ENCODE measurements around the gene C17orf114.

The C17orf114 gene

DNA sequence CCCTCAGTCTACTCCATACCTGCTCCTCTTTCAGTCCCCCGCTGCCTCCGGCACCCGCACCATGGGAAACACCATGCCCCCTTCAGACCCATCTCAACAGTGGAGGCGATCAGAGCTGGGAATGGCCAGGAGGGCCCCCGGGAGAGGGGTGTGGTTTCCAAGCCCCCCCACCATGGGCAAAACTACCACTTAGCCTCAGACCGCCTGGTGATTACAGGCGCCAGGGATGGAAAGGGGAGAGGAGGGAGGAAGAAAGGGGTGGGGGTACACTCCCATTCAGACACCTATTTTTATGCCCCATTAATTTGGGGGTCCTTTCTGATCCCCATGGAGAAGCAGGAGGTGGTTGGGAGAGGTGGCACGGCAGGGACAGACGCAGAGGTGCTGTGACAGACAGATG lies at the start of gene C17orf114:
Gene C17orf114 (minus strand): TSS at position 101 of the 400 bp plus-strand sequence.
- intact Hi-C loops (cut with micrococcal nuclease; ENCODE audit: unreplicated experiment) = no loop called here
- no TSS peak for BruUV-seq (replicated peaks)
- in situ Hi-C loops (cut with HindIII; ENCODE audit: low pct_unique_long_range_greater_than_20kb, low sequenced_read_pairs) = no loop called here
- H3K27me3 ChIP-seq (ENCODE audit: control insufficient read depth, insufficient read depth, low read length) = no peaks in the 10 kb centered on the region
- no peak within 1 kb of the TSS for H3K27ac ChIP-seq (ENCODE audit: low read length)
- H3K9me3 ChIP-seq (ENCODE audit: control insufficient read depth, insufficient read depth, low read depth, low read length) = no peaks in the 10 kb centered on the region
- POLR2A ChIA-PET = no interaction called here
- DNase-seq (ENCODE audit: low read depth, low spot score) (no peak), ATAC-seq (no peak)
- TF ChIP-seq, protein P1, sequence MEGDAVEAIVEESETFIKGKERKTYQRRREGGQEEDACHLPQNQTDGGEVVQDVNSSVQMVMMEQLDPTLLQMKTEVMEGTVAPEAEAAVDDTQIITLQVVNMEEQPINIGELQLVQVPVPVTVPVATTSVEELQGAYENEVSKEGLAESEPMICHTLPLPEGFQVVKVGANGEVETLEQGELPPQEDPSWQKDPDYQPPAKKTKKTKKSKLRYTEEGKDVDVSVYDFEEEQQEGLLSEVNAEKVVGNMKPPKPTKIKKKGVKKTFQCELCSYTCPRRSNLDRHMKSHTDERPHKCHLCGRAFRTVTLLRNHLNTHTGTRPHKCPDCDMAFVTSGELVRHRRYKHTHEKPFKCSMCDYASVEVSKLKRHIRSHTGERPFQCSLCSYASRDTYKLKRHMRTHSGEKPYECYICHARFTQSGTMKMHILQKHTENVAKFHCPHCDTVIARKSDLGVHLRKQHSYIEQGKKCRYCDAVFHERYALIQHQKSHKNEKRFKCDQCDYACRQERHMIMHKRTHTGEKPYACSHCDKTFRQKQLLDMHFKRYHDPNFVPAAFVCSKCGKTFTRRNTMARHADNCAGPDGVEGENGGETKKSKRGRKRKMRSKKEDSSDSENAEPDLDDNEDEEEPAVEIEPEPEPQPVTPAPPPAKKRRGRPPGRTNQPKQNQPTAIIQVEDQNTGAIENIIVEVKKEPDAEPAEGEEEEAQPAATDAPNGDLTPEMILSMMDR (IDR thresholded peaks at IDR 0.05) = no peak
- TF ChIP-seq TCF7L2 (IDR thresholded peaks at IDR 0.05; ENCODE audit: low read depth, low read length) (no peak), POLR2AphosphoS5 (IDR thresholded peaks at IDR 0.05; ENCODE audit: low read depth, low read length) (no peak), SIN3A (IDR thresholded peaks at IDR 0.05; ENCODE audit: borderline replicate concordance, insufficient read depth, low read depth, low read length) (no peak)
- TF ChIP-seq, protein P2, sequence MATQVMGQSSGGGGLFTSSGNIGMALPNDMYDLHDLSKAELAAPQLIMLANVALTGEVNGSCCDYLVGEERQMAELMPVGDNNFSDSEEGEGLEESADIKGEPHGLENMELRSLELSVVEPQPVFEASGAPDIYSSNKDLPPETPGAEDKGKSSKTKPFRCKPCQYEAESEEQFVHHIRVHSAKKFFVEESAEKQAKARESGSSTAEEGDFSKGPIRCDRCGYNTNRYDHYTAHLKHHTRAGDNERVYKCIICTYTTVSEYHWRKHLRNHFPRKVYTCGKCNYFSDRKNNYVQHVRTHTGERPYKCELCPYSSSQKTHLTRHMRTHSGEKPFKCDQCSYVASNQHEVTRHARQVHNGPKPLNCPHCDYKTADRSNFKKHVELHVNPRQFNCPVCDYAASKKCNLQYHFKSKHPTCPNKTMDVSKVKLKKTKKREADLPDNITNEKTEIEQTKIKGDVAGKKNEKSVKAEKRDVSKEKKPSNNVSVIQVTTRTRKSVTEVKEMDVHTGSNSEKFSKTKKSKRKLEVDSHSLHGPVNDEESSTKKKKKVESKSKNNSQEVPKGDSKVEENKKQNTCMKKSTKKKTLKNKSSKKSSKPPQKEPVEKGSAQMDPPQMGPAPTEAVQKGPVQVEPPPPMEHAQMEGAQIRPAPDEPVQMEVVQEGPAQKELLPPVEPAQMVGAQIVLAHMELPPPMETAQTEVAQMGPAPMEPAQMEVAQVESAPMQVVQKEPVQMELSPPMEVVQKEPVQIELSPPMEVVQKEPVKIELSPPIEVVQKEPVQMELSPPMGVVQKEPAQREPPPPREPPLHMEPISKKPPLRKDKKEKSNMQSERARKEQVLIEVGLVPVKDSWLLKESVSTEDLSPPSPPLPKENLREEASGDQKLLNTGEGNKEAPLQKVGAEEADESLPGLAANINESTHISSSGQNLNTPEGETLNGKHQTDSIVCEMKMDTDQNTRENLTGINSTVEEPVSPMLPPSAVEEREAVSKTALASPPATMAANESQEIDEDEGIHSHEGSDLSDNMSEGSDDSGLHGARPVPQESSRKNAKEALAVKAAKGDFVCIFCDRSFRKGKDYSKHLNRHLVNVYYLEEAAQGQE (IDR thresholded peaks at IDR 0.05; ENCODE audit: insufficient read depth in 1 of 2, low read depth in 2 of 2, low read length in 1 of 2) = no peak
- no peak within 1 kb of the TSS for H3K4me3 ChIP-seq (ENCODE audit: low read depth in 2 of 2, low read length in 2 of 2)
- H3K4me1 ChIP-seq (ENCODE audit: control insufficient read depth, insufficient read depth, low read length) = peaks cover 3% of the 10 kb centered on the region; the same call in 1 of the 2 replicates
- CTCF ChIA-PET = no interaction called here
- H3K36me3 ChIP-seq (ENCODE audit: control insufficient read depth, insufficient read depth, low read length) = no peaks in the 10 kb centered on the region; the same call in 1 of the 2 replicates

DNA sequence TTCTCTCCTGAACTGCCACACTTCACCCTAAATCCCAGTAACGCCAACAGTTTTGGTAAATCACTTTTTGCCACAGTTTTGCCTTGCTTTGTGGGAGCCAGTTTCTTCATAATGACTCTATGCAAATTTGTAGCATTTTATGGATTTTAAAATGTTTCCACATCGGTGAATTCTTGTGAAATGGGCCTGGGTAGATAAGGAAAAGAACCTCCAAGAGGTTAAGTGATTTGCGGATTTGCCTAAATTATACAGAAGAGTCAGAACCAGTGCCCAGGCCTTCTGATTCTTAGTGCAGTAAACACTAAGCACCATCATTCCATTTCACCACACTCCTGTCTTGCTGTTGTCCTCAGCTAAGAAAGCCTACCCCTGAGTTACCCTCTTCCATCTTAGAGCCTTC lies 49.0 kb upstream of the C17orf114 start:
- intact Hi-C loops (cut with micrococcal nuclease; ENCODE audit: unreplicated experiment) = no loop called here
- TF ChIP-seq SIN3A (IDR thresholded peaks at IDR 0.05; ENCODE audit: borderline replicate concordance, insufficient read depth, low read depth, low read length) = no peak
- TF ChIP-seq, protein P1 (IDR thresholded peaks at IDR 0.05) = no peak
- no peak for TF ChIP-seq POLR2AphosphoS5 (IDR thresholded peaks at IDR 0.05; ENCODE audit: low read depth, low read length)
- TF ChIP-seq TCF7L2 (IDR thresholded peaks at IDR 0.05; ENCODE audit: low read depth, low read length) = no peak
- TF ChIP-seq, protein P2 (IDR thresholded peaks at IDR 0.05; ENCODE audit: insufficient read depth in 1 of 2, low read depth in 2 of 2, low read length in 1 of 2) = no peak
- Histone ChIP-seq H3K27ac (ENCODE audit: low read length) (no peak overlapping the region), H3K4me3 (ENCODE audit: low read depth in 2 of 2, low read length in 2 of 2) (no peak overlapping the region), H3K4me1 (ENCODE audit: control insufficient read depth, insufficient read depth, low read length) (no peaks in the 10 kb centered on the region; the same call in 1 of the 2 replicates), H3K9me3 (ENCODE audit: control insufficient read depth, insufficient read depth, low read depth, low read length) (no peaks in the 10 kb centered on the region), H3K27me3 (ENCODE audit: control insufficient read depth, insufficient read depth, low read length) (no peaks in the 10 kb centered on the region), H3K36me3 (ENCODE audit: control insufficient read depth, insufficient read depth, low read length) (no peaks in the 10 kb centered on the region)
- ATAC-seq (no peak), DNase-seq (ENCODE audit: low read depth, low spot score) (no peak)
- ChIA-PET CTCF (no interaction called here), POLR2A (no interaction called here)
- no TSS peak for BruUV-seq (replicated peaks)
- in situ Hi-C loops (cut with HindIII; ENCODE audit: low pct_unique_long_range_greater_than_20kb, low sequenced_read_pairs) = no loop called here

All from Panc1 (cell line).